ENCODE data around the gene S100A6.

DNA sequence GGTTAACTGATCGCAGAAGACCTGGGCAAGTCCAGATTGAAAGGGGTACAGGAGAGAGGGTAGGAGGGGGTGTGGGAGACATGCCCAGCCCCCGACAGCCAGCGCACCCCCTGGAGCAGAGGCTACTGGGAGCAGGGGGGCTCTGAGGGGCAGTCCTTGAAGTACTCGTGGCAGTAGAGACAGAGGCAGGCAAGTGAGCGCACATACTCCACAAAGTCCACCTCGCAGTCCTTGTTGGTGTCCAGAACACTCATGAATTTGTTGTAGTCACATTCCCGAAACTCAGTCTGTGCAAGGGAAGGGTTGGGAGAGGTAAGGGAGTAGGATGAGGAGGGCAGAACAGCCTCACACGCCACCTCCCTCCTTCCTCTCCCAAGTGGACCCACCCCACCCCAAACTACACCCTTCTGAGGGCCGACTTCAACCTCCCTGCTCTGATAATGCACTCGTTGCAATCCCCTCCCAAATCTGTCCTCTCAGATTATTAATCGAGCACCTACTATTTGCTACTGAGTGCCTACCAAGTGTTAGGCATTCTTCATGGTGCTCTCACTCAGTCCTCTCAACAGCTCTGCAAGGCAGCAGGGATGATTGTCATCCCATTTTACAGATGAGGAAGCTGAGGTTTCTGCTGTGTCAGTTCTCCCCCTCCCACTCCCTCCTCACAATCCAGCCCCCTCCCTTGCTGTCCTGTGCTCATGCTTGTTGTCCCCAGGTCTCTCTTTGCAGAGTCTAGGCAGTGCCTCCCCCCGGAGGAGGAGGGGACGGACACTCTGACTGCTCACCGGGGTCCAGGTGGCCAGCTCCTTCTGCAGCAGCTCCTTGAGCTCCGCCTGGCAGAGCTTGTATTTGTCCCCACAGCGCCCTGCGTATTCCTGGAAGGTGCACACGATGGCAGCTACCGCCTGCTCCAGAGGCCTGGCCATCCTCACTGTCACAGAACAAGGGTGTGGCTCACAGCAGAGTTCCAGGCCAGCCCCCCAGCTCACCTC is 12.1 kb upstream of the S100A6 start:
- TF ChIP-seq, protein P1, sequence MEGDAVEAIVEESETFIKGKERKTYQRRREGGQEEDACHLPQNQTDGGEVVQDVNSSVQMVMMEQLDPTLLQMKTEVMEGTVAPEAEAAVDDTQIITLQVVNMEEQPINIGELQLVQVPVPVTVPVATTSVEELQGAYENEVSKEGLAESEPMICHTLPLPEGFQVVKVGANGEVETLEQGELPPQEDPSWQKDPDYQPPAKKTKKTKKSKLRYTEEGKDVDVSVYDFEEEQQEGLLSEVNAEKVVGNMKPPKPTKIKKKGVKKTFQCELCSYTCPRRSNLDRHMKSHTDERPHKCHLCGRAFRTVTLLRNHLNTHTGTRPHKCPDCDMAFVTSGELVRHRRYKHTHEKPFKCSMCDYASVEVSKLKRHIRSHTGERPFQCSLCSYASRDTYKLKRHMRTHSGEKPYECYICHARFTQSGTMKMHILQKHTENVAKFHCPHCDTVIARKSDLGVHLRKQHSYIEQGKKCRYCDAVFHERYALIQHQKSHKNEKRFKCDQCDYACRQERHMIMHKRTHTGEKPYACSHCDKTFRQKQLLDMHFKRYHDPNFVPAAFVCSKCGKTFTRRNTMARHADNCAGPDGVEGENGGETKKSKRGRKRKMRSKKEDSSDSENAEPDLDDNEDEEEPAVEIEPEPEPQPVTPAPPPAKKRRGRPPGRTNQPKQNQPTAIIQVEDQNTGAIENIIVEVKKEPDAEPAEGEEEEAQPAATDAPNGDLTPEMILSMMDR (IDR thresholded peaks at IDR 0.05), result no peak
- TF ChIP-seq POLR2A (IDR thresholded peaks at IDR 0.05), result no peak

All from heart left ventricle (tissue), 13 donors.